OCI-M2 (cell line): ENCODE measurements around the gene KRT4.

ENCODE experiments used
- DNase-seq: peaks from one replicate; lab custom pipeline; 2025; ENCODE audit not compliant: unreplicated experiment; lab: John Stamatoyannopoulos, UW

KRT4 gene

GRCh38 chr12:52794479-52795331, 19.2 kb downstream of the KRT4 start:
- no peak for DNase-seq

- DNase-seq = no peak
Measured at GRCh38 chr12:52792185-52793029, 21.5 kb downstream of the KRT4 start.

DNA sequence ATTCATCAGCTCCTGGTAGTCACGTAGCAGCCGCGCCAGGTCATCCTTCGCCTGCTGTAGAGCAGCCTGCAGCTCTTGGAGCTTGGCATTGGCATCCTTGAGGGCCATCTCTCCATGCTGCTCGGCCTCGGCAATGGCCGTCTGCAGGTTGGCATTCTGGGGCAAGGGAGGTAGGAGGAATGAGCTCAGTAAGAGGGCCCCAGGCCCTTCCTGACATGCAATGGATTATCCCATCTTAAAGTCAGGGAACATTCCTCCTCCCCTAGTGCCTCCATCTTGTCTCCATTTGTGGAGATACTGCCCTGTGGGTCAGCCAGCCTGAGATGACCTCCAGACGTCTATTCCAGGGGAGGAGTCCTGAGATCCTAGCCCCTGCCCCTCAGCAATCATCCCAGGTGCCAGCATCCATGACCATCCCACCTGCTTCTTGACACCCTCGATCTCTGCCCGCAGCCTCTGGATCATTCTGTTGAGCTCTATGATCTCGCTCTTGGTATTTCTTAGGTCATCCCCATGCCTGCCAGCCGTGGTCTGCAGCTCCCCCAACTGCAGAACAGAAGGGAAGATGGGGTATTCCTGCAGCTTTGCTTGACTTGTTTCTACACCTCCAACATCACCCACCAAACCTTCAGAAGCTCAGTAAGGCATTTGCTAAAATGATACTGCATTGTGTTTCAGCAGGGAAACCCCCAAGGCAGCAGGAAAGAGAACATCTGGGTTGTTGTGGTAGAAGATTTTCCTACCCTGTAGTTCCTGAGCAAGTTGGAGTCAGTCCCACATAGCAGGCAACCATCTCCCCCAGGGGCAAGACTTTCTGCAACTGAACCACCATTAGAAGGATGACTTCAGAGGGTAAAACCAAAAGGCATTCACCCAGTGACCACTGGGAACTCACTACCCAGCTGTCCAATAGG, 22.4 kb downstream of the KRT4 start:
- no peak for DNase-seq

DNA sequence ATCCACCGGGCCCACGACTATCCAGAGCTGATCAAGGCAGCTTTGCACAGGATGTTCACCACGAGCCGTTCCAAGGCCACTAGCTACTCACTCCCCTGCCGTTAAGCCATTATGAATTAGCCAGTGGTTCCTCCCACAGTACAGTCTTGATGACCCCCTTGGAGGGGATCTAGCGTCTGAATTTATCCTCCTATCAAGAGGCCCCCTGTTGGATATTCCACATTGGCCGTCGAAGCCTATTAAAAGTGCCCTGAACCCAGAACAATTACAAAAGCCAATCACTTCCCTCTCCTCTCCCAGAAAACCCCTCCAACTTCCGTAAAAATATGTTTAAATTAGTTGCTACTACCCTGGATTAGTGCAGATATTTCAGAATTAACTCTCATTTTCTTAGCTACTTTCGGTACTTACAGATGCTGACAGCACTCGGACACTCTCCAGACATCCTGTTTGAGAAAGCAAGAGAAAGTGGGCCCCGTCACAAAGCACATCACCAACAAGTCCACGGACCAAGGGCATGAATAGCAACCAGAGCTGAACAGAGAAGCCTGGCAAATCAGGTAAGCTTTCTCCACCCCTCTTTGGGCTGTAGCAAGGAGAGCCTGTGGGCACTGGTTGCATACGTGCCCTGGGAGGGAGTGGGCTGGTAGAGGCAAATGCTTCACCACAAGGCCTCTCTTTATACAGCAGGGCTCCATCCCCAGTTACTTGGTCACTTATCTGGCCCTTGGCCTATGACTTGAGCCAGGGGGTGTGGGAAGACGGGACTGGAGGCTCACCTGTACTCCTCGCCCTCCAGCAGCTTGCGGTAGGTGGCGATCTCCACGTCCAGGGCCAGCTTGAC, 23.3 kb downstream of the KRT4 start:
- DNase-seq = no peak

DNA sequence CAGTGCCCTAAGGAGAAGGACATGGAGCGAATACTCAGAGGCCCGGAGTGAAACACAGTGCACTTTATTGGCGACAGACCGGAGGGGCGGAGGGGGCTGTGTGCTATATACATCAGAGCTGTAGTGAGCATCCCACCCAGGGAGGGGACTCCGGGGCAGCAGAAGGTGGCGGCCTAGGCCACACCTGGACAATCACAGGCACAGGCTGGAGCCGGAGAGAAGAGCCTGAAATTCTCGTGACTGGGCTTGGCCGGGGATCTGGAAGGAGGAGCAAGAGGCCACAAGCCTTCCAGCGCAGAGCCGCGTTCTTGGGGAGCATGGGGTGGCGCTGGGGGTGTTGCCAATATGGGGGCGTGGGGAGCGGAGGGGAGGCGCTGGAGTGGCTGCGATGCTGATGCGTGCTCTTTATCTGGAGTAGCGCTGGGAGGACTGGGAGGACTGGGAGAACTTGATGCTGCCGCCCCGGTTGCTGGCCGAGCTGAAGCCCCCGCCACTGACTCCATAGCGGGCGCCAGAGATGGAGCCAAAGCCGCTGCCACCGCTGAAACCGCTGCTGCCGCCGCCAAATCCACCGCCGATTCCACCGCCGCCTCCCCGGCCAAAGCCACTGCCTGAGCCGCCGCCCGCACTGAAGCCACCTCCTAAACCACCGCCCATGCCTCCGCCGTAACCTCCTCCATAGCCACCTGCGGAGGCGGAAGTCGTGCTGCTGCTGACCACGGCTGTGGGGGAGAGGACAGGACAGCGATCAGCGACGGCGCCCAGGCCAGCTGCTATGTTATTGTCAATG, 24.1 kb downstream of the KRT4 start:
- DNase-seq = no peak

DNA sequence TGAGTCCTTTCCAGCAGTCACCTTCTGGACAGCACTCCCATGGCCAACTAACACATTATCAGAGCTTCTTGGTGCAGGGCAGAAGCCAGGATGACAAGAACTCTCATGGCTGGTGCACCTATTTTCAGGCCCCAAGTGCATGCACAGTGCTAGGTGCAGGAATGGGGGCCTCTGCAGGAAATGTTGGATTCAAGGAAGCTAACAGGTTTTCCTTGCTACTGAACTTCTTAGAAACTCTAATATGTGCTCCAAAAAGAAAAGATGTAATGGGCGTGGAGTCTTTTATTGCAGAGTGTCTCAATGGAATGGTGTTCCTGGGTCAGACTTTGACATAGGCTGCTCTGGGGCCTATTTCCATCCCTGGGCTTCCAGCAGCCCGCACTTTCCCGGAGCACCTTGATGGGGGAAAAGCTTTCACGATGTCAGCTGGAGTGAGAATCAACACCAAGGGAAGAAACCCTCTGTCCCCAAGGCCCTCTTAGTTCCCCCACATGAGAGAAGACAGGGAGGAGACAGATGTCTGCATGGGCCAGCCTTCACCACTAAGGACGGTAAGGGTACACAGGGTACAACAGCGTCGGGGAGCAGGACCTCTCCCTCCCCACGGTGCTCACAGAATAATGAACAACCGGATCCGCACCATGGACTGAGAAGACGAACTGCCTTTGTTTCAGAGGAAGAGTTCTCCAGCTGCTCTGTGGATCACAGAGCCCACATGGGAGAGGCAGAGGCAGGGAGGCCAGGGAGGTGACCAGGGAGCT, 24.9 kb downstream of the KRT4 start:
- DNase-seq = no peak

- DNase-seq = no peak
Measured at GRCh38 chr12:52788192-52788875, 25.6 kb downstream of the KRT4 start.

DNA sequence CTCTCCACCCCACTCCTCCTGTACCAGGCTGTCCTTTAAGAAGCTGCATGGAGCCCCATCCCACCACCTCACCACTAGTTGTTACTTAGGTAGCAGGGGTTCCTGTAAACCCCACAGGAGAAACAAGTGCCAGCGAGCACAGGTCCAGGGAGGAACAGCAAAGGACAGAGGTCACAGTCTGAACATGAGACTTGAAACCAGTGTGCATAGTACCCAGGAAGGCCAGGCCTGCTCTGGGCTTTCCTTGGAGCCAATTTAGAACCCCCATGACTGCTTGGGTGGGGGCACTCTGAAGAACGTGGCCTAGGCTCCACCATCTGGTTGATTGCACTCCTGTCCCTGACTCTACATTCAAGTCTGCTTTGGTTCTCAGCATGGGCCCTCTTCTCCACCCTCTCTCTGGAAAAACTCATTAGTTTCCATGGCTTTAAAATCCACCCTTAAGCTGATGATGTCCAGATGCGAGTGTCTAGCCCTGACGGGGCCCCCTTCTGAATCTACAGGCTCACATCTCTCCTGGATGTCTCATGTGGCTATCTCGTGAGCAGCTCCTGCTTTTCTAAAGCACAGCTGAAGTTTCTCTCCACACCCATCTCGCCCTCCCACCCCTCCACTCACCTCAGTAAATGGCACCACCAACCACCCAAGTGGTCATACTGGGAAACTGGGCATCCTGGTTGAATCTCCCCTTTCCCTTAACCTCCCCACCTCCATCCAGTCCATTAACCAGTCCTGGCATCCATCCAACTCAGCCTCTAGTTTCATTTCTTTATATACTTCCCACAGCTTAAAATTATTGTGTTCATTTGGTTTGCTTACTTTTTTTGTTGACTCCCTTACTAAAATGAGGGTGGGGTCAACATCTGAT, 26.4 kb downstream of the KRT4 start:
- DNase-seq = no peak

DNA sequence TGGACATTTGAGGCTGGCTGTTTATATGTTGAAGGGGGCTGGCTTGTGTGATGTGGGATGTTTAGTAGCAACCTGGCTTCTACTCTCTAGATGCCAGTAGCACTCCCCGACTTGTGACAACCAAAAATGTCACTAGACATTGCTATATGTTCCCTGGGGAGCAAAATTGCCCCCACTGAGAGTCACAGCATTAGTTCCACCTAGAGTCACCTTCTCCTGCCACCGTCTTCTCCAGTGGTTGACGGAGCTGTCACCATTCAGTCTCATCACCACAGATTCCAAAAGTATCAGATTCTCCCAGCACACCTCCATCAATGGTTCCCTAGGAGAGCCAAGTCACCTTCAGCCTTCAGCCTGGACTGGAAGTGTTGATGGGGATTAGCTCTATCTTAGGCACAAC, 29.0 kb downstream of the KRT4 start:
- no peak for DNase-seq

DNA sequence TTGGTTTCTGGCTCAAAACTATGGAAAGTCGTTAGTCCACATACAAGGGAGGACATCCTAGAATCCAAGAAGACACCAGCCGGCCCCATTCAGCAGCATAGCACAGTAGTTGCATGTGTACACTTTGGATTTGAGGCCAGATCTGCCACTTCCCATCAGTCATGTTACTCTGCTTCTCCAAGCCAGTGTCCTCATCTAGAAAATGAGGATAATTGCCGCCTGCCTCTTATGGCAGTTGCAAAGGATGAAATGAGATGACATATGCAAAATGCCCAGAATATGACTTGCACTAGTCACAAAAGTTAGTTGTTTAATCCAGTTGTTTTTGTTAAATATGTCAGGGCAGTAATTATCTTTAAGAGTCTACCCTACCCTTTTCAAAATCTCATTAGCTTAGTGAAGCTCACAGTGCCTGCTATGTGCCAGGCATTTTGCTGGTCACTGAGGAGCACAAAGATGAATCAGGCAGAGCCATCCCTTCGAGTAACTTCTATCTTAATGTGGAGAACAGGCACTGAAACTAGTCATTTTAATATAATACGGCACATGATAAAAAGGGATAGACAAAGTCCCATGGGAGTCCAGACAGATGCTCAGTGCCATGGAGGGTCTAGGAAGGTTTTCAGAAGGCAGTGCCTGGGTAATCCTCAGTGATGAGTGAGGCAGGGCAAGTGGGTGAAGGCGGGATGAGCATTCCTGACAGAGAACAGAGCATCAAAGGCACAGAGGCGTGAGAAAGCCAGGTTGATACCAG, 30.2 kb downstream of the KRT4 start:
- DNase-seq = no peak

DNA sequence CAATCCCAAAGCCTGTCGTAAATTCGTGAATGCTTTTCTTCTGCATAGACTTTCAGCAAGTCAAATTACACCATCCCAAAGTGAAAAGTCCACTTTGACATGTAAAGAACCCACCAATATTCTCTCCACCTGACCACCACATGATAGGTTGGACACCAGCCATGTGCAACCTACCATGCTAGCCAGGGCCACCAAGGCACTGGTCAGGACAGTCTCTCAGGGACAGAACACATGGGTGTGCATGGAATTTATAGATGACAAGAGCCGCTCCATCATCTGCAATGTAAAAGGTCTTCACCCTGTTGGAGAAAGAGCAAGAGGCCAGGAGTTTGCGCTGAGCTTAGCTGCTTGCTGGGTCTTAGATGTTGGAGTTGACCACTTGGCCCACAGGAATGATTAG, 31.4 kb downstream of the KRT4 start:
- no peak for DNase-seq

GRCh38 chr12:52781399-52782082, 32.4 kb downstream of the KRT4 start:
- no peak for DNase-seq

GRCh38 chr12:52779914-52780313, 34.0 kb downstream of the KRT4 start:
- no peak for DNase-seq

- no peak for DNase-seq
Measured at GRCh38 chr12:52778833-52779232, 35.1 kb downstream of the KRT4 start.

DNA sequence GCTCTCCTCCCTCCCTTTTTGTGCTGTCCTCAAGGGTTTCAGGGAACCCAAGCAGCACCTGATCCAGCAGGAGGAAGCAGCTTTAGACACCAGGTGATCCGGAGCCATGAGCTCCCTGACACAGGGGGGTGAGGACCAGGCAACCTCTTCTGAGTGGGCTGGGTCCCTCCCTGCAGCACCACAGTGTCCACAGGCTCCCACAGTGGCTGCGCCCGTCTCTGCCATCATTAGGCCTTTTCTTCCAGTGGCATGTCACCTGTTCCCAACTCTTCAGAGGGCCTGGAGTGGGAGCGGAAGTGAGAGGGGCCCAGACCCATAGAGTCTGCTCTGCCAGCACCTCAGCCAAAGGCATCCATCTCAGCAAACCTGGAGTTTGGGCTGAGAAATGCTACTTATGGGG, 36.4 kb downstream of the KRT4 start:
- DNase-seq = no peak

GRCh38 chr12:52776913-52777395, 37.0 kb downstream of the KRT4 start, which contains the start of gene KRT76:
Gene KRT76, minus strand, starts transcription at chr12:52777345. Its CDS starts 54 bp downstream, at chr12:52777291.
- no peak for DNase-seq
